NCI-H1694 treated with DMSO at 0.1 percent for 48 hours (cell line): ENCODE measurements around the gene SLMAP.

Source experiments
- DNase-seq: peaks from one replicate; lab custom pipeline; 2025; lab: John Stamatoyannopoulos, UW

Gene SLMAP

DNA sequence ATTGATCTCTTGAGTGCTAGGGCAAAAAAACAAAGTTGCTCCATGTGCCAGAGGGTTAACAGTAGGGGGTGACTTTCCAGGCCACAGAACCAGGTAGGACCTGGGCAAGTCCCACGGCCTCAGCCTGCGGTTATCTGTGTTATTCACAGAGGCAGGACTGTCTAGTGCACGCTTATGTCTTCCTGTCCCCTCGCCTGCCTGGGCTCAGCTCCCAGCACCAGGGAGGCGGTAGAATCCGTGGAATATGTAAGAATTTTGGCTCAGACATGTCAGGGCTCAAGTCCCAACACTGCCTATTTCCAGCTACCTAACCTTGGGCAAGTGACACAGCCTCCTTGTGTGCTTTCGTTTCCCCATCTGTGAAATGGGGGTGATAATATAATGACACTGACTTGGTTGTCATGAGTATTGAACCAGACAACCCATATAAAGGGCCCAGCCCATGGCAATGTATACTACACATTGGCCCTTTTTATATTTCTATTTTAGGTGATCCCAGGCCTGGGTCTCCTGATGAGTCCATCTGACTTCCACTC is 207.8 kb downstream of the SLMAP start:
- DNase-seq: no peak

DNA sequence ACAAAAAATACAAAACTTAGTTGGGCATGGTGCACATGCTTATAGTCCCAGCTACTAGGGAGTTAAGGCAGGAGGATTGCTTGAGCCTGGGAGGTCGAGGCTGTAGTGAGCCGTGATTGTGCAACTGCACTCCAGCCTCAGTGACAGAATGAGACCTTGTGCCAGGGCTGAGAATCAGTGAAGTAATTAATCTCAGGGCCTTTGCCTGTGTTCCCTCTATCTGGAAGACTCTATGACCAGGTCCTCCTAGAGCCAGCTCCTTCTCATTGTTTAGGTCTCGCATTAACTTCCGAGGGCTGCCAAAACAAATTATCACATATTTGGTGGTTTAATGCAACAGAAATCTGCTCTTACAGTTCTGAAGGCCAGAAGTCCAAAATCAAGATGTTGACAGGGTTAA is 210.7 kb downstream of the SLMAP start:
- no peak for DNase-seq

DNA sequence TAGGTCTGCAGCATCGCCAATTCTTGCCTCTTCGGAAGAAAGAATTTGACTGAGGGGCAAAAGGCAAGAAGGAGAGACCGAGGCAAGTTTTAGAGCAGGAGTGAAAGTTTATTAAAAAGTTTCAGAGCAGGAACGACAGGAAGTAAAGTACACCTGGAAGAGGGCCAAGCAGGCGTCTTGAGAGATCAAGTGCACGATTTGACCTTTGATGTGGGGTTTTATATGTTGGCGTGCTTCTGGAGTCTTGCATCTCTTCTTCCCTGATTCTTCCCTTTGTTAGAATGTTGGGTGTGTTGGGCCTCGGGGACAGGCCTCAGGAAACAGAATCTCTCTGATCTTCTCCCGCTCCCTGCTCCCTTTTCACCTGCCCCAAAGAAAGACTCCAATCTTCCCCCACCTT is 211.5 kb downstream of the SLMAP start:
- DNase-seq: no peak

DNA sequence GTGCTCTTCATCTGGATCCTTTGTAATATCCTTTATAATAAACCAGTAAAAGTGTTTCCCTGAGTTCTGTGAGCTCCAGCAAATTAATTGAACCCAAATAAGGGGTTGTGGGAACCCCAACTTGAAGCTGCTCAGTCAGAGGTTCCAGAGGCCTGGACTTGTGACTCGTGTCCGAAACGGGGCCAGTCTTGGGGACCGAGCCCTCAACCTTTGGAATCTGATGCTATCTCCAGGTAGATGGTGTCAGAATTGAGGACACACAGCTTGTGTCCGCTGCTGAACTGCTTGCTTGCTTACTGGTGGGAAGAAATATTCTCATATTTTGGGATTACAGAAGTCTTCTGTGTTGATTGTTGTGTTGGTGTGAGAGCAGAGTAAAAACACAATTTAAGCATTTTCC is 212.4 kb downstream of the SLMAP start:
- DNase-seq: no peak

DNA sequence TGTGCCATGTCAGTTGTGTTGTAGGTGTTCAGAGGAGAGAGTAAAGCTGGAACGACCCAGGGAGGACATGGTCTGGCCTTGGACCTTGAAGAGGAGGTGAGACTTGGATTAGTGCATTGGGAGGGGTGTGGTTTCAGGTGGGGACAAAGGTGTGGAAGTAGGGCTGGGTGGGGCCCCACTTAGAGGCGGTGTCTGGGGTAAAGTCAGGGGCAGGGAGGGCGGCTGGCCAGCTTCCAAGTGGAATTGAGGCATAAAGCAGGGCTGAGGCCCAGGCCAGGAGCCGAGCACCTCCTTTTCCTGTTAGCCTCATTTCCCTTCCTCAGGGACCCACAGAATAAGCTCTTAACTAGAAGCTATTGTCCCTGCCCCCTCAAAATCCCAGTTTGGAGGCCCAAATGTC is 215.9 kb downstream of the SLMAP start:
- DNase-seq: no peak

DNA sequence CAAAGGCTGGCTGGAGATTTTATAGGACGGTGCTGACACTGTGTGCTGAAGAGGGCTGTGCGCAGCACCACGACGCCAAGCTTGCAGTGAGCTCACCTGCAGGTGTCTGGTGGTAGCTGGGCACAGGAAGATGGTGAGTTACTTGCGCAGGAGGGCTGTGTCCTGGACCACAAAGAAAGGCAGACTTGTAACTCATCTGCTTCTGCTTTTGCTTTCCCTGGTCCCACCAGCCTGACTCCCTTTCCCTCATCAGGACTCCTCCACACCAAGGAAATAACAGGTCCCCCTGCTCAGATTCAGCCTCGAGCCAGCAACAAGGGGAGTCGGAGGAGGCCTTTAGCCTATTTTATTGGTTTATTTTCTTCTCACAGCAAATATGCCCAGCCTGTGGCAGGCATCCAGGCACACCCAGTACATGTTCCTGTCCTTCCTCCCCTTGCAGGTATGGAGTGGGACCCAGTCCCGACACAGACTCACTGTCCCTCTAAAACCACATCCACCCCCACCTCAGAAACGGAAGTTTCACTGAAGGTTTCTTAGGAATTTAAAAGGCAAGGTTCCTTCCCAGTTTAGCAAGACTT is 216.5 kb downstream of the SLMAP start:
- DNase-seq: no peak

DNA sequence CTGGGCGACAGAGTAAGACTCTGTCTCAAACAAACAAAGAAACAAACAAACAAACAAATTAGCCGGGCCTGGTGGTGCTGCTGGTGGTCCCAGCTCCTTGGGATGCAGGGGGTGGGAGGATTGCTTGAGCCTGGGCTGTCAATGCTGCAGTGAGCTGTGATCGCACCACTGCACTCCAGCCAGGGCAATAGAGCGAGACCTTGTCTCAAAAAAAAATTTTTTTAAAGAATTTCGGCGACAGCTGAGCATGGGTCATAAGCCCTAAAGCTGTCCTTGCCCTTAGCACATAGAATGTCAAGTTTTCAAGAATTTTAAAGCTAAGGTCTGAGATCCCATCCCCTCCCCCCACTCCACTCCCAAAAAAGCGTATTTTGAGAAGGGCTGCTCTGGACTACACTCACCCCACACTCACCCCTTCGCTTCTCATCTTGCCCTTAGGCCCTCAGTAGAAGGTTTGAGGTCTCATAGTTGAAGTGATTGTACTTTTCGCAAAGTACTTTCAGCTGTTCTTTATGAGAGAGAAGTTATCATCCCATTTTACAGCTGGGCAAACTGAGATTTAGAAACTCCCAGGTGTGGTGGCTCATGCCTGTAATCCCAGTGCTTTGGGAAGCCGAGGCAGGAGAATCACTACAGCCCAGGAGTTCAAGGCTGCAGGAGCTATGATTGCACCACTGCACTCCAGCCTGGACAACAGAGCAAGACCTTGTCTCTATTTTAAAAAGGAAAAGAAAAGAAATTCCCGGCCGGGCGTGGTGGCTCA is 217.8 kb downstream of the SLMAP start:
- no peak for DNase-seq

DNA sequence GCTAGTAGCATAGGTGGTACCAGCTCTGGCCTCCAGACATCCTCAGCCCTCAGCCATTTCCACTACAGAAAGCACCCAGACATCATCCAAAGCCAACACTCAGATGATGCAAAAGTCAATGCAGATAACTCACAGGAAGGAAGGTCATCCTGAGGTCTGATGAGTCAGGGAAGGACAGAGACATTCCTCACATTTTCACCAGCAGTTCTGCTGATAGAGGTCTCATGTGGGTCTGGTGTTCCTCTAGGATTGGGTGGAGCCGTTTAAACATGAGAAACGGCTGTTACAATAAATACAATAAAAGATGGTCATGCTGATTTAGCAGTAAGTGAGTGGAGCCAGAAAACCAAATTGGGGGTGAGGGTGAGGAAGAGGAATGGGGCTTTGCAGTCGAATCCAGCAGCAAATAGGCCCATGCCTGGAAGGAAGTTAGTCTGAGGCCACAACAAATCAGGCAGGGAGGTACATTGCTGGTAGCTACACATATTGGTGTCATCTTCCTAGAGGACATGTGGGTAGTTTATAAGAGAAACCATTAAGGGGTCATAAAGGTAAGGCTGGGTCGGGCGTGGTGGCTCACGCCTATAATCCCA is 218.8 kb downstream of the SLMAP start:
- DNase-seq: no peak

DNA sequence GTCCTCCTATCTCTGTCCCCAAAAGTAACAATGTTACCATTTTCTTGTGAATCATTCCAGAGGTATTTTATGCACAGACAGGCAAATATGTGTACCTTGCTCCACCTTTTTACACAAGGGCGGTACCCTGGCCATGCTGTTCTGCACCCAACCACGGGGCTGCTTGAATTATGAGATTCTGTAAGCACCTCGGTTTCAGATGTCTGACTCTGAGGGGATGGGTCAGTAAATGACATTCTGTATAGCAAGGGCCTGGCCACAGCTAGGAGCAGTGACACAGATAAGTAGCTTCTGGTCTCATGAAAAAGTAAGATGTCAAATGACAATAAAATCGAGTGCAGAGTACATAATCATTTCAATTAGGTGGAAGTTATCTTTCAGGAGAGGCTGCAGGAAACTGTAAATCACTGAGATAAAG is 221.7 kb downstream of the SLMAP start:
- DNase-seq: no peak

DNA sequence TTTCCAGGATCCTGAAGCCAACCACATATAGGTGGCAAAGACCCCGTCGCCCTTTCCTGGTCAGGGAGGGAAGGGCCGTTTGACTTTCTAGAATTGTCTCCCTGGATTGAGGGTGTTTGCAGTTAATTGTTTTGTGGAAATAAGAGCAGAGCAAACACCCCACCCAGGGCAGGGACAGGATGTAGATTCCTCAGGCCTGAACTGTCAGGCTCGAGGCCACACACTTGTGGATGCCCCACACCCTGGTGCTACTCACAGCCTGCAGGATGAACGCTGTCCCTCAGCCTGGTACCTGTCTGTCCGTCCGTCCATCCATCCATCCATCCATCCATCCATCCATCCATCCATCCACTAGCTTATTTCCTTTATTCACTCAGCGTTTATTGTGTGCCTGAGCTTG is 222.2 kb downstream of the SLMAP start:
- DNase-seq: no peak
